Kidney glomerular epithelial cell (primary cell): ENCODE data around the gene EML2.
A peak's percentile ranks its signal among the peaks of the same experiment; 100 is the strongest.
"Not testable (repeated sequence)": the region's sequence is repeated elsewhere in the genome, so short reads cannot be mapped to it uniquely, and the experiment has no call there.

Source experiments
- DNase-seq: peaks from one replicate; lab custom pipeline; 2025; lab: John Stamatoyannopoulos, UW

Gene EML2

DNA sequence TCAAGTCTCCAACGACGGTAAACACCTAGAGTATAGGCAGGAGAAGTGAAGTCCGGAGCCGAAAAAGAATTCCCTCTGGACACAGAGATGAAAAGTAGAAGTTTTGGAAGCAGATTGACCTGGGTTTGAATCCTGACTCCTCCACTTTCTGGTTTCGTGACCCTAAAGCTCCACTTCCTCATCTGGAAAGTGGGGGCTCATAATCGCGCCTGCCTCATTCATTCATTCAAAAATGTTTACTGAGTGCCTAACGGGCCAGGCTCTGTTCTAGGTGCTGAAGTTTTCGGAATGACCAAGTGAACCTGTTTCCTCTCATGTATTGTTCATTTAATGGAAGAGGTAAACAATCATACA lies 7.1 kb upstream of the EML2 start:
- no peak for DNase-seq

- DNase-seq: peak; percentile 87
Measured at GRCh38 chr19:45645631-45646344, 6.6 kb upstream of the EML2 start.

- DNase-seq: no peak
Measured at GRCh38 chr19:45645068-45645630, 6.0 kb upstream of the EML2 start.

- no peak for DNase-seq
Measured at GRCh38 chr19:45643927-45644771, 5.0 kb upstream of the EML2 start.

GRCh38 chr19:45643024-45643926 lies 4.1 kb upstream of the EML2 start:
- peak; percentile 78 for DNase-seq

DNA sequence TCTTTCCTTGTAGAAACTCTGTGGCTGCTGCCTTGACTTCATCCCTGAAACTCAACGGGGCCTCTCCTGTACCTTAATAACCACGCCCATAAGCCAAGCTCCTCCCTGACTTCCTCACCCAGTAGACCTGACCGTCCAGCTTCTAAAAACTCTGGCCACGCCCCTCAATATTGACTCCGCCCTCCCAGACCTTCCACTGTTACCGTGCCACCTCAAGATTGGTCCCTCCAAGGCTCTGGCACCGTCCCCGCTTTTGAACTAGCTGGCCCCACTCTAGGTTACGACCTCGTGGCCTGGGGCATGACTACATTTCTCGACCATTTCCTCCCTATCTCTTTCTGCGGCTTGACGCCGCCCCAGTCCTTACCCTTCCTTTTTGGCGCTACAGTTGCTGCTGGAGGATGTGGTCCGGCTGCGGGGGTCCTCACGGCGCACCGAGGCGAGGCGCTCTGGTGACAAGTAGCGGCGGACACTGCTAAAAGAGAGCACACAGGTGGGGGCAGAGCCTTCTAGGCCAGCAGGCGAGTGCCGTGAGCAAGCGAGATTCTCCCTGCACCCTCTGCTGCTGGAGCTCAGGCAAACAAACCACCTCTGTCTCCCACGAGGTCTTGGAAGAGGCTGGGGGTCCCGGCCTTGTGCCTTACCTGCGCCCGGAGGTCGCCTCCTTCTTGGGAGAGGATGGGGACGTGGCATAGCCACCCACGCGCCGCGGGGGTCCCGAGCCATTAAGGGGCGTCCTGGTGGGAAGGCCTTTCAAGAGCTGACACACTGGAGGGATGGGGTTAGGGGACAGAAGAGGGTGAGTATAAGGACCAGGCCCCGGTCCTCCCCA lies 2.3 kb upstream of the EML2 start:
- DNase-seq: peak; percentile 82

DNA sequence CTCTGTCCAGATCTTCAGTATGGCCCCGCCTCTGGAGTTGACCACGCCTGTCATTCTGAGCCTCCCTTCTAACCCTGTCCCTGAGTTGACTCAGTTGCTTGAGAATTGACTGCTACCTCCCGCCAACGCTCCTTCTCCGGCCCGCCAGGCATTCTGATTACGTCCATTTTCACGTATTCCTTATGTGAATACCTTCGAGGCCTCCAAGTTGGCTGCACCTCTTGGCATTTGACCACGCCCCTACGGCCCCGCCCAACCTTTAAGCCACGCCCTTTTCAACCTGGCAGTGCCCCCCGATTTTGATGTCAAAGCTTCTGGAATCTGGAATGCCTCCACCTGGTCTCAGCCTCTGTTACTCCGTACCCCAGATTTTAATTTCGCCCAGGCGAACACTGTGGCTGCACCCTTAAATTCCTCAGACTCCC lies 1.7 kb upstream of the EML2 start:
- no peak for DNase-seq

GRCh38 chr19:45637890-45638667 lies 1.1 kb downstream of the EML2 start:
- peak; percentile 65 for DNase-seq

DNA sequence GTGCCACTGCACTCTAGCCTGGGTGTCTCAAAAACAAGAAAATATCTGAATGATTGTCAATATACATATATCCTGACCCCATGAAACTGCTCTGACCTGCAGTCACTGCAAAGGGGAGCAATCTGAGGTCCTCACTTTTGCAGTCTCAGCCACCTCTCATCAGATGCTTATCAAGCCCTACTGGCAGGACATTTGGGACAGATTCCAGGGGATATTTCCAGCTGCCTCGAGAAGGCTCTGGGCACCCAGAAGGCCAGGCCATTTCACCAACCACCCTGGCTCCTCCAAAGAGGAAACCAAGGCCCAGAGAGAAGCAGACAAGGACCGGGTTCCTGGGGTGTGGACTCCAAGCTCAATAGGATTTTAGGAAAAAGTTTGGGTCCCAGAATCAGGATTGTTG lies 2.3 kb downstream of the EML2 start:
- DNase-seq: no peak

GRCh38 chr19:45636275-45636674 lies 2.9 kb downstream of the EML2 start:
- DNase-seq: no peak

- no peak for DNase-seq
Measured at GRCh38 chr19:45632468-45633196, 6.6 kb downstream of the EML2 start.

DNA sequence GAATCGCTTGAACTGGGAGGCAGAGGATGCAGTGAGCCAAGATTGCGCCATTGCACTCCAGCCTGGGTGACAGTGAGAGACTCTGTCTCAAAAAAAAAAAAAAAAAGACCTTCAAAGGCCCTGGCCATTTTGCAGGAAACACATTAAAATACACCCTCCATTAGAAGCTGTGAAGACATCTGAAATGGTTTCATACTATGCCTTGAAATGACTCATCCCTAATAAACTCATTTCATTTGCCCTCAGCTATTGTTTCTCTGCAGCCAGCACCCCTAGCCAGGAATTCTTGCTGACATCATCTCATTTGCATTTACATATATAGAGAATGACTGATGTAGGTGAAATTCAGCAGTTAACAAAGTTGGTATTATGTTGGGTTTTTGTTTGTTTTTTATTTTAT lies 8.7 kb downstream of the EML2 start:
- DNase-seq: peak; percentile 76

DNA sequence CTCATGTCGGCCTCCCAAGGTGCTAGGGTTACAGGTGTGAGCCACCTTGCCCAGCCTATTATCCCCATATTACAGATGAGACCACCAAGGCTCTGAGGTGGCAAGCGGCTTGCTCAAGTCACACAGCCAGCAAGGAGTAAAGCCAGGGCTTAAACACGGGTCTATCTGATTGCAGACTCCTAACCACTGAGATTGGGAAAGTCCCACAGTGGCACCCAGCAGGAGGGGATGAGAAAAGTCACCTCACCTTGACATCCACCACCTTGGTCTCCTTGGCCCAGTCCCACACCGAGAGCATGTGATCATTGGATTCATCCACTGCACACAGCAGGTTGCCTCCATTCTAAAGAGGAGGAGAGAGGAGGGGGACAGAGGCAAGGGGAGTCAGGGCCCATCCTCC lies 9.5 kb downstream of the EML2 start:
- DNase-seq: no peak

DNA sequence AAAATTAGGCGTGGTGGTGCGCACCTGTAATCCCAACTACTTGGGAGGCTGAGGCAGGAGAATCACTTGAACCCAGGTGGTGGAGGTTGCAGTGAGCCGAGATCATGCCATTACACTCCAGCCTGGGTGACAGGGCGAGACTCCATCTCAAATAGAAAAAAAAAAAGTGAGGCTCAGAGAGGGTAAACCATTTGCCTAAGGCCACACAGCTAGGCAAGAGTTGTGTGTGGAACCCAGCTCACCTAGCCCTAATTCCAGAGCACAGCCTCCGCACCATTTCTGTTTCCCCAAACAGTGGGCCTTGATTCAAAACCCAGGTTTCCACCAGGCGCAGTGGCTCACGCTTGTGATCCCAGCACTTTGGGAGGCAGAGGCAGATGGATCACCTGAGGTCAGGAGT lies 11.0 kb downstream of the EML2 start:
- not testable (repeated sequence) for DNase-seq

DNA sequence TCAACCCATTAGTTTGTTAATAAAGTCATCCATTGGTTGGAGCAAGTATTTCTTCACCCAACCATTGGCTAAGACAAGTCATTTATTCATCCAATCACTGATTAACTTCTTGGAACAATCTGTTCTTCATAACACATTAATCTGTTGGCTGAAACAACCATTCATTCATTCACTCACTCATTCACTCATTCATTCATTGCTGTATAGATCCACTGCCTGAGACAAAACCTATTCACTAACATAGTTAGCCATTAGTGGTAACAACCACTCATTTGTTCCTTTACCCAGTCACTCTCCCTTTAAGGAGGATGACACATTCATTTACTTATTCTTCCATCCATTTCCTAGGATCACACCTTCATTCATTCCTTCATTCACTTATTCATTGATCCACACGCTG lies 15.2 kb downstream of the EML2 start:
- DNase-seq: no peak

- no peak for DNase-seq
Measured at GRCh38 chr19:45621976-45622503, 17.2 kb downstream of the EML2 start.

DNA sequence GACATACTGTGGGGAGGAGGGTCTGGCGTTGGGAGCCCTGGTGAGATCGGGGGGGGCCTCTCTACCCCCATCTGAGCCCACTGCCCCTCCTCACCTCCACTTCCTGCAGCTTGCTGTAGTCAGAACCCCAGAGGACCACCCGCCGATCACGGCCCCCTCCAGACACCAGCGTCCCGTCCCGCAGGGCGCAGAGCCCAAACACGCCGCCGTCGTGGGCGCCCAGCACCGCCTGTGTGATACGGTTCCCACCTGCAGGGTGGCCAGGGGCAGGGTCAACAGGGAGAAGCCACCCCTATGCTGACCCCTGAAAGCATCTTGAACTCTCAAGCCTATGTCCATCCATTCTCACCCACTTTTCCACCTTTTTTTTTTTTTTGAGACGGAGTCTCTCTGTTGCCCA lies 17.8 kb downstream of the EML2 start:
- no peak for DNase-seq

DNA sequence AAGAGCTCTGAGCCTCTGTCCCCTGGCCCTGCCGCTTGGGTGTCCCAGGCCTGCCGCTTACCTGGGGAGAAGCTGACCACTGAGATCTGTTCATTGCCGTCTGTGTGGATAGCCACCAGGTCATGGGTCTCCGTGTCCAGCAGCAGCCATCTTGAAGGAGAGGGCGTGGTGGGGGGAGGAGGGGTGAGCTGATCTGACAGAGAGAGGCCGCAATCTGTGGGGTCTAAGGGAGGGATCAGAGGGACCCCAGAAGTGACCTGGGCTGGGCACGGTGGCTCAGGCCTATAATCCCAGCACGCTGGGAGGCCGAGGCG lies 22.5 kb downstream of the EML2 start:
- DNase-seq: no peak

DNA sequence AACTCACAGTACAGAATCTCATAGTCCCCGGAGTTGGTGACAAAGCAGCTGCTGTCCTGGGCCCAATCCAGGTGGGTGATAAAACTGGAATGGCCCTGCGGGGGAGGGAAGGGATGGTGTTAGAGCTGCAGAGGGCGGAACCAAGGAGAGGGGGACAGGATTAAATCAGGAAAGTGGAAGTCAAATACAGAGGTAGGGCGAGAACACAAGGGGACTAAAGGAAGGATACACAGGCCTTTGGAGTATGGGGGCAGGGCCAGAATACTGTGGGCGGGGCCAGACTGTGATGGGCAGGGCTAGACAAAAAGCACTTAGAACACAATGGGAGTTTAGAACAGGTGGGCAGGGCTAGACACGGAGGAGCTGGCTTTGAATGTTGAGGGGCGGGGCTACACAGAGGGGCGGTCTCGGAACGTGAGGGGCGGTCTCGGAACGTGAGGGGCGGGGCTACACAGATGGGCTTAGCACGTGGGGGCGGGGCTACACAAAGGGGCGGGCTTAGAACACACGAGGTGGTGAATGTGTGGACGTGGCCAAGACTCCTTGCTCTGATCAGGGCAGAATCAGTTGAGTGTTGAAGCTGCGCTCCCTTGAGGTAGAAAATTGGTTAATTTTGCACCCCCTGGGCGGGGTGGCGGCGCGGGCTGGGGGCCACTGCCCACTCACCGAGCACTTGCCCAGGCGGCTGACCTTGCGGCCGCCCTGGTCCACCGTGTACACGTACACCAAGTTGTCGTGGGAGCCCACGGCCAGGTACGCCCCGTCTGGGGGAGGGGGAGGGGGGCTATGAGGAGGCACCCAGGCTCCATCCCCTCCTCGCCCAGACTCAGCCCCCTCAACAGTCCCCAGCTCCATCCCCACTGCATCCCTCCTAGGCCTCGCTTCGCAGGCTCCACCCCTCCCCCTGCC lies 23.1 kb downstream of the EML2 start:
- peak; percentile 29 for DNase-seq
